NCI-H128 (cell line): ENCODE measurements around the gene TMPRSS3.
A peak's percentile ranks its signal among the peaks of the same experiment; 100 is the strongest.

ENCODE experiments used
- DNase-seq: peaks from one replicate; lab custom pipeline; 2025; ENCODE audit not compliant: unreplicated experiment; lab: John Stamatoyannopoulos, UW

The TMPRSS3 gene

DNA sequence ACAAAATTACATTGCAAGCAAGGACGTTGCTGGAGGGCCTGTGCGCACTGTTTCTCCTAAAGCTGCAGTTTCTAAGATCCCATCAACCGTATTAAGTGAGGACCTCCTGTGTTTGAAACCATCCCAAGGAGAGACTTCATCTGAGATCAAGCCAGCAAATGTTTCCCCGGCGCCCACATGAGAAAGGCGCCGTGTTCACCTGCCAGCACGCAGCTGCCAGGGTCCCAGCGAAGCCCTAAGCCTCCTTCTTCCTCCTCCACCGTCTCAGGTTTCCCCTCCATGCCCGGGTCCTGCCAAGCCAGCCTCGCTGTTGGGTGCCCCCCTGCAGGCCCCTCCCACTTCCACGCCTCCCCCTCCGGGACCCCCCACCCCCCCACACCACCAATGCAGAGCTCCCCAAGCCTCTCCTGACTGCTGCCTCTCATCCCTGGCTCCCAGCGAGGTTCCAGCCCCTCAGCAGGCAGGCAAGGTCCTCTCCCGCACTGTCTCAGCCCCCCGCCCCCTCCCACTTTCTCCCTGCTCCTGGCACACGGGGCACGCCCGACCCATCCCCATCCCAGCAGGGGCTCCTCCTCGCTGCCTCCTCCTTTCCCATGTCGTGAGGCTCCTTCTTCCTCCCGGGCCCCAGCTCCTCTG lies 20.9 kb downstream of the TMPRSS3 start:
- DNase-seq = peak; percentile 32

DNA sequence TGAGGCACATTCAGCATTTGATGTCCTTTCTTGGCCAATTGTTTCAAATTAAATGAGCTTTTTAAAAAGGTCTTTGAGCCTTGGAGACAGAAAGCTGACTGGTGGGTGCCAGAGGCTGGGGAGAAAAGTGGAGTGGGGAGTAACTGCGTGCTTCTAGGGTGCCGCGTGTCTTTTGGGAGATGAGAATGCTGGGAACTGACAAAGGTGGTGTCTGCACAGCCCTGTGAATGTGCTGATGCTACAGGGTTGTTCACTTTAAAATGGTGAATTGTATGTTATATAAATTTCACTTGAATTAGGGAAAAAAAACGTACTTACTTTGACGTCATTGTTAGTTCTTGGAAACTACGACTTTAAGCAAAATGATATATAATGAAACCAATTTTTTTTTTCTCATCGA lies 21.4 kb downstream of the TMPRSS3 start:
- DNase-seq = no peak

DNA sequence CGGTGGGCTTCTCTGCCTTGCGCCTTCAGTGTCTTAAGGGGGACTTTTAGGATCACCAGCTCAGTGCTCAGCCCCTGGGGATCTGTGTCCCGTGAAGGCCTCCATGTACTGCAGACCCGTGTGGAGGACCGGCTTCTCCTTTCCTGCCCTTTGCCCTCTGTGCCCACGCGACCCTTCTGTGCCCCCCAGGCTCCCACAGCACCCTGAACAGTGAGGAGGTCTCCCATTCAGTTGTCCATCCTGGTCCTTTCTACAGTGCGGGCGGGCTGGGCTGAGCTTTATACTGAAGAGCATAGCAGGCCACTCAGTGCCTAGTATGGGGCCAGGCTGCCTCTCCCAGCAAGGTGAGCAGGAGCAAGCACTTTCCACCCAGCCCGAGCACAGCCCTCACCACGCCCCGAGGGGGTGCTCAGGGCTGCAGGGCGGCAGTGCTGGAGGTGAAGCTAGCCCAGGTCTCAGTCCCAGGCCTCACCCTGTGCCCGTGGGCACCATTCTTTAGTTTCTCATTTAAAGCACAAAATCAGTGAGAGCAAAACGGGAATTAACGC lies 21.9 kb downstream of the TMPRSS3 start:
- no peak for DNase-seq

- no peak for DNase-seq
Observed at GRCh38 chr21:42373196-42373907, 22.5 kb downstream of the TMPRSS3 start.

DNA sequence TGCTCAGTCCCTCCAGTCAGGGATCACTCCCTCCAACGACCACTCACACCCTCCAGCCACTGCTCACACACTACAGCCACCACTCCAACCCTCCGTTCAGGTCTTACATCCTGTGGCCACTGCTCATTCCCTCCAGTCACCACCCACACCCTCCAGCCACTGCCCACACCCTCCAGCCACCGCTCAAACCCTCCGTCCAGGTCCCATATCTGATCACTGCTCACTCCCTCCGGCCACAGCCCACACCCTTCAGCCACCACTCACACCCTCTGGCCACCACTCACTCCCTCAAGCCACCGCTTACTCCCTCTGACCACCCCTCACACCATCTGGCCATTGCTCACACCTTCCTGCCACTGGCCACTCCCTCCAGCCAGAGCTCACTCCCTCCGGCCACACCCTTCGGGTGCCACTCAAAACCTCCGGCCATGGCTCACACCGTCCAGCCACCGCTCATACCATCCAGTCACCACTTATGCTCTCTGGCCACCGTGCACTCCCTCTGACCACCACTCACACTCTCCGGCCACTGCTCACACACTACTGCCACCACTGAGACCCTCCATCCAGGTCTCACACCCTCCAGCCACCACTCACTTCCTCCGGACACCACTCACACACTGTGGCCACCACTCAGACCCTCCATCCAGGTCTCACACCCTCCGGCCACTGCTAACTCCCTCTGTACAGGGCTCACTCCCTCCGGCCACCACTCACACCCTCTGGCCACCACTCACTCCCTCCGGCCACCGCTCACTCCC lies 24.8 kb downstream of the TMPRSS3 start:
- DNase-seq = no peak

DNA sequence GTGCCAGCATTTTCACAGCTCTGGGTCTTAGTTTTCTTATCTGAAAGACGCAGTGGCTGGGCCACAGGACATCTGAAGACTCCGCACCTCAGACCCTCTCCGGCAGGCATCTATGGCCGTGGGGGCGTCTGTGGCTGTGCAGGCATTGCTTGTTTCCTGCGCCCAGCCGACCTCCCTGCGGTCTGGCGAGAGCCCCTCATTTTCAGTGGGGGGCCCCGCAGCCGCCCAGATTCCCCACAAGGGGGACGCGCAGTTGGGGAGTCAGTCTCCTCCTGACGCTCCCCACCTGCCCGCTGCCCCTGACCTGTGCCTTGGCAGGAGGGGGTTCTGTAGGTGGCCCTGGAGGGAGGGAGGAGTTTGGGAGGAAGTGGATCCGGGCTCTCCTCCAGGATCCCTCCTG lies 26.0 kb downstream of the TMPRSS3 start:
- DNase-seq = no peak

- no peak for DNase-seq
Observed at GRCh38 chr21:42367367-42368165, 28.3 kb downstream of the TMPRSS3 start.

- DNase-seq = no peak
Observed at GRCh38 chr21:42366292-42367010, 29.4 kb downstream of the TMPRSS3 start, which contains the start of gene TFF1. TFF1 (minus strand) TSS chr21:42366535; CDS start chr21:42366495, 40 bp downstream.

DNA sequence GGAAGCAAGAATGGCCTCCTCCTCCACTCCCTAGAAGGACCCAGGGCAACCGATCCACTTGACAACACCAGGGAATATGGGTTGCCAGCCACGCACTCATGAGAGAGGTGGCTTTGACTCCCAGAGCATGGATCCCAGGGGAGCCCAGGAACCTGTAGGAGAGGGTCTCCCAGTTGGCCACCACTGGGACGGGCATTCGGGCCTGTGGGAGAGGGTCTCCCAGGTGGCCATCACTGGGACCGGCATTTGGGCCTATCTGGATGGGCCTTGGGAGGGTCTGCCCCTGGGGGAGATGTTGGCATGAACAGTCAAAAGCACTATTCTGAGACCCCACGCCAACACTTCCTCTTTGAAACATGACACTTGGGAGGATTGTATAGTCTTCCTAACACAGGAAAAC lies 30.1 kb downstream of the TMPRSS3 start:
- DNase-seq = no peak

DNA sequence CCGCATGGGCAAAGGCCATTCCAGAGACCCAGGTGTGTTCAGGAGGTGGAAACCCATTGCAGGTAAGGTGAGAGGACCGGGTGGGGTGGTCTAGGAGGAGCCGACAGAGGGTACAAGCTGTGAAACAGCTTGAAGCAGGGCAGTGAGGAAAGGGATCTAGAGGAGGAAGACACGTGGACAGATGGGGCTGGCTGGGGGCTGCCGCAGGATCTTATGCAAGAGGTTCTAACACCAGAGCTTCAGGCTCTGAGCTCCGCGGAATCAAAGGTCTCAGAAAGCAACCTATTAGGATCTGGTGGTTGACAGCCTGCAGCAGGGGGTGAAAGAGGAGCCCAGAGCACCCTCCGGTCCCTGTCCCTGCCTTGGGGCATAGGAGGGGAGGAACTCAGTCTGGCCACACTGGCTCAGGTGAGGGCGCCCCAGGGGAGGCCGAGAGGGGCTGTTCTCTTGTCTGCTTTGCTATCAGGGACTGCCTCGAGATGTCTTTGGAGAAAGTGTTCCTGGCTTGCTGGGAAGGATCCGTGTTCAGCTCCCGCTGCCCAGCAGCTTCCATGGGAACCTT lies 31.5 kb downstream of the TMPRSS3 start:
- DNase-seq = no peak

GRCh38 chr21:42363312-42363711 lies 32.5 kb downstream of the TMPRSS3 start:
- no peak for DNase-seq

- no peak for DNase-seq
Observed at GRCh38 chr21:42362700-42363099, 33.2 kb downstream of the TMPRSS3 start.

DNA sequence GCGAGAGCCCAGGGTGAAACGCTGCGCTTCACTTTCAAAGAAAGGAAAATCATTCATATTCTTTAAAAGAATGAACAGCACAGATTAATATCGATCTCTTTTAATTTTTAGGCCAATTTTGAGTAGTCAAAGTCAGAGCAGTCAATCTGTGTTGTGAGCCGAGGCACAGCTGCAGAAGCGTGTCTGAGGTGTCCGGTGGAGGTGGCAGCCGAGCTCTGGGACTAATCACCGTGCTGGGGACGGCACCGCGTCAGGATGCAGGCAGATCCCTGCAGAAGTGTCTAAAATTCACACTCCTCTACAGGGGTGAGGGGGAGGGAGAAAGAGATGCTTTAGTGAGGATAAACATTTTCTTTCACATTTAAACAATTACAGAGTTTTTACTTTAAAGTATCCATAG lies 33.7 kb downstream of the TMPRSS3 start:
- no peak for DNase-seq

- DNase-seq = no peak
Observed at GRCh38 chr21:42361286-42361685, 34.6 kb downstream of the TMPRSS3 start.

DNA sequence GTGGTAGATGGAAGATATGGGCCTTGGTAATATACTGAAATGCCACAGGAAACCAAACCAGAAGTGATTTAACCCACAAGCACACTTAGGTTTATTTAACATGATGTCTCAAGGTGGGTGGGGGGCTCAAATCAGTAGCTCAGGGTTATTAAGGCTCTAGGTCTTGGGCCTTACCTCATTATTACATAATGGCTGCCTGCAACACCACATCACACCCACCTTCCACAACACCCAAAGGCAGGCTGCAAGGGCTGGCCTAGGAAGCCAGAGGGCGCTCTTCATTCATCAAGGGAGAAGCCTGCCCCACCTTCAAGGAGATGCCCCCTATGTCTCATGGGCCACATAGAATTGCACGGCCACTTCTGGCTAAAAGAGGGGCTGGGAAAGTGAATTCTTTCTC lies 35.5 kb downstream of the TMPRSS3 start:
- DNase-seq = no peak

DNA sequence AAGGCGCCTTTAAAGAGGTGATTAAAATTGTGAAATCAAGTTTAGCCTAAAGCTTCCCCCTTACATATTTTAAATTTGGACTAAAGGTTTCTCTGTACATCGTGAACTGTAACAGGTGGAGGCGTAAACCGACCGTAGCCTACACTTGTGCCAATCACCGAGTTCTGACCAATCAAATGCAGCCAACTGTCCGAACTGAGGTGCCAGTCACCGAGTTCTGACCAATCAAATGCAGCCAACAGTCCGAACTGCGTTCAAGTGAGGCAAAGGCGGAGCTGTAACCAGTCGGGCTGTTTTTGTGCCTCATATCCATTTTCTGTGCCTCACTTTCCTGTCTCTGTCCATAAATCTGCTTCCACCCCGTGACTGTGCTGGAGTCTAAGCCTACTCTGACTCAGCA lies 36.9 kb downstream of the TMPRSS3 start:
- no peak for DNase-seq

- no peak for DNase-seq
Observed at GRCh38 chr21:42358261-42358660, 37.6 kb downstream of the TMPRSS3 start.

DNA sequence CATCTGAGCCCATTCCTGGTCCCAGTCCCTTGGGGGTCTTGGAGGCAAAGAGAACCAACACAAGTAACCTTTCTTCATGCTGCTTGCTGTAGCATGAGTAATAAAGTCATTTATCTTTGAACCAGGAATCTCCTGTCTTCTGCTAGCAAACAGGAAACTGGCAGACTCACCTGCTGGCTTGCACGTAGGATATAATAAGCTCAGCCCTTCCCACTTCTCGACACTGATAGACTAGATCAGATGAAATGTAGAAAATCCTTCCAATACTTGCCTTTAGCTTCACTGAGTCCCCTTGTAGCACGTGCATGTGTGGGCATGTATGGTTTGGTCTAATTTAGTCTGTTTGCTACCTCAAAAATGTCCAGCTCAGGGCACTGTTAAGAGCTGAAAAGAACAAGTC lies 38.5 kb downstream of the TMPRSS3 start:
- DNase-seq = no peak

- no peak for DNase-seq
Observed at GRCh38 chr21:42356650-42357049, 39.2 kb downstream of the TMPRSS3 start.

- no peak for DNase-seq
Observed at GRCh38 chr21:42356046-42356445, 39.8 kb downstream of the TMPRSS3 start.
